K562 (cell line): ENCODE results near the gene CFL1. TPM values are rescaled to one million over a fixed set of nuclear protein-coding genes. Genes with fewer than 3 reads are reported as not detected.
A peak's percentile ranks its signal among the peaks of the same experiment; 100 is the strongest.

Experiments used
- AFF4 ChIP-seq: sonication (generic); formaldehyde crosslinking; IDR thresholded peaks from 2 replicates; pipeline ENCODE4 v1.8.0; 2023; ENCODE audit warnings: mild to moderate bottlenecking, missing genetic modification reagents
- CTCFL ChIP-seq: IDR thresholded peaks from 2 replicates; pipeline ENCODE4 v1.6.1; 2011; ENCODE audit warnings: borderline replicate concordance, low read depth, mild to moderate bottlenecking, moderate library complexity, low read length; ENCODE audit not compliant: insufficient read depth, poor library complexity, severe bottlenecking
- E2F6 ChIP-seq, 2 experiments: IDR thresholded peaks; 2 replicates each; pipeline ENCODE4 v1.6.1; 2011; ENCODE audit warnings: borderline replicate concordance in 1 of 2, control low read depth in 1 of 2, low read depth in 1 of 2, low read length in 1 of 2, mild to moderate bottlenecking in 1 of 2, mixed read lengths in 1 of 2, moderate library complexity in 1 of 2; ENCODE audit not compliant: insufficient read depth in 1 of 2, insufficient read length in 1 of 2, poor library complexity in 1 of 2, severe bottlenecking in 1 of 2; ENCODE audit errors: extremely low read depth in 1 of 2
- GABPB1 ChIP-seq: sonication (generic); formaldehyde crosslinking; IDR thresholded peaks from 2 replicates; pipeline ENCODE4 v1.8.0; 2022; ENCODE audit warnings: mild to moderate bottlenecking, missing genetic modification reagents
- HDAC6 ChIP-seq: IDR thresholded peaks from 2 replicates; pipeline ENCODE4 v1.6.1; 2012; ENCODE audit warnings: low read depth, mild to moderate bottlenecking, control low read depth, inconsistent platforms, low read length, moderate library complexity
- HIVEP1 ChIP-seq: fragments of 250-450 bp; sonication (Bioruptor Pico); IDR thresholded peaks from 2 replicates; pipeline ENCODE4 v1.4.0; 2020; ENCODE audit warnings: mild to moderate bottlenecking
- REST ChIP-seq, 2 experiments: fragments of 450-650 bp; formaldehyde crosslinking in 1 of 2; IDR thresholded peaks; 2 replicates each; pipeline versions ENCODE4 v1.4.0 to v1.6.1; 2014 to 2020; ENCODE audit warnings: mild to moderate bottlenecking in 2 of 2, borderline replicate concordance in 1 of 2, low read depth in 1 of 2
- TAF1 ChIP-seq: IDR thresholded peaks from 2 replicates; pipeline ENCODE4 v1.6.1; 2011; ENCODE audit warnings: mild to moderate bottlenecking, low read length, moderate library complexity; ENCODE audit not compliant: insufficient read depth, control insufficient read depth, severe bottlenecking; ENCODE audit errors: extremely low read depth
- U2AF2 ChIP-seq: fragments of 200-400 bp; formaldehyde crosslinking; optimal IDR thresholded peaks from 2 replicates; pipeline ENCODE3; 2017; ENCODE audit warnings: low read depth, mild to moderate bottlenecking, low read length
- XRCC5 ChIP-seq: fragments of 200-400 bp; formaldehyde crosslinking; IDR thresholded peaks from 2 replicates; pipeline ENCODE4 v1.6.1; 2017; ENCODE audit warnings: low read depth, mild to moderate bottlenecking, low read length
- ZNF23 ChIP-seq: fragments of 250-450 bp; sonication (Bioruptor Pico); IDR thresholded peaks from 2 replicates; pipeline ENCODE4 v1.4.0; 2020; ENCODE audit warnings: mild to moderate bottlenecking
- polyA plus RNA-seq, 8 experiments: library from polyadenylated mRNA; depleted of rRNA in 4 of 8; stranded (reverse) in 5 of 8; unstranded in 3 of 8; fragments of >200 nt; fragmentation: Nextera tagmentation in 2 of 8; fragmentation: Illumina TruSeq in 1 of 8; extraction: Ambion mirVana in 2 of 8; extraction: Trizol in 1 of 8; gene quantifications; 2 replicates each; pipeline versions ENCODE4 v1.2.1 to v1.2.3, GENCODE V29; 2011 to 2014; ENCODE audit warnings: inconsistent platforms in 1 of 8, missing spikeins in 1 of 8
- total RNA-seq, 7 experiments: library from RNA; depleted of rRNA in 6 of 7; stranded (reverse); fragments of >200 nt in 6 of 7; fragmentation: Illumina TruSeq in 2 of 7; extraction: Trizol in 2 of 7; gene quantifications; 2 replicates each; pipeline versions ENCODE4 v1.2.1 to v1.2.3, GENCODE V29; 2011 to 2021; ENCODE audit warnings: low replicate concordance in 1 of 7

The CFL1 gene
- total and polyA plus RNA-seq, 9 of the 15 experiments (the other 6 are each of a cell fraction or from before 2014, with no cell fraction given), result 105 to 1,101 (median 859) TPM

GRCh38 chr11:65884716-65885092, 26.7 kb upstream of the CFL1 start (continued):
- no peak for TF ChIP-seq TAF1
- TF ChIP-seq E2F6 (IDR thresholded peaks at IDR 0.05; ENCODE audit: borderline replicate concordance in 1 of 2, extremely low read depth in 1 of 2, insufficient read depth in 1 of 2, insufficient read length in 1 of 2, low read depth in 1 of 2, low read length in 1 of 2, poor library complexity in 1 of 2, severe bottlenecking in 1 of 2), result no peak
- TF ChIP-seq XRCC5, result peak; percentile 96
- TF ChIP-seq HDAC6, result no peak
- TF ChIP-seq HIVEP1, result no peak
- no peak for TF ChIP-seq U2AF2
- TF ChIP-seq AFF4, result 0 out of 2 replicates have a peak, but pooled peaks have one; percentile 46
- peak; percentile 87 for TF ChIP-seq REST (IDR thresholded peaks at IDR 0.05; ENCODE audit: borderline replicate concordance)
- TF ChIP-seq REST (CRISPR knock-in tag; IDR thresholded peaks at IDR 0.05; ENCODE audit: low read depth), result no peak
- TF ChIP-seq ZNF23, result no peak
- TF ChIP-seq CTCFL, result peak; percentile 80
- peak; percentile 59 for TF ChIP-seq GABPB1 (CRISPR knock-in tag)
